ENCODE measurements around the gene MED13L.

DNA sequence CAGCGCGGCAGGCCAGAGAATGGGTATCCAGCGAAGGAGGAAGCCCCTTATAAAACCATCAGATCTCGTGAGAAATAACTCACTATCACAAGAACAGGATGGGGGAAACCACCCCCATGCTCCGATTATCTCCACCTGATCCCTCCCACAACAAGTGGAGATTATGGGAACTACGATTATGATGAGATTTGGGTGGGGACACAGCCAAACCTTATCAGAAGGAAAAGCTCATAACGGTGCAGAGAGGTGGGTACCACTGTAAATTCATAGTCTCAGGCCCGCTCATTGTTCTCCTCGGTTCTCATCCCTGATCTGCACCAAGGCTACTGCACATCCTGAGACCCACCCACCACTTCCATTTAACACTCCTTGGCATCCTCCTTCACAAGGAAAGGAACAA, 326.5 kb downstream of the MED13L start:
- TF ChIP-seq EZH2phosphoT487 (IDR thresholded peaks at IDR 0.05; ENCODE audit: borderline replicate concordance, low read depth, low read length) = no peak
- TF ChIP-seq, protein P1, sequence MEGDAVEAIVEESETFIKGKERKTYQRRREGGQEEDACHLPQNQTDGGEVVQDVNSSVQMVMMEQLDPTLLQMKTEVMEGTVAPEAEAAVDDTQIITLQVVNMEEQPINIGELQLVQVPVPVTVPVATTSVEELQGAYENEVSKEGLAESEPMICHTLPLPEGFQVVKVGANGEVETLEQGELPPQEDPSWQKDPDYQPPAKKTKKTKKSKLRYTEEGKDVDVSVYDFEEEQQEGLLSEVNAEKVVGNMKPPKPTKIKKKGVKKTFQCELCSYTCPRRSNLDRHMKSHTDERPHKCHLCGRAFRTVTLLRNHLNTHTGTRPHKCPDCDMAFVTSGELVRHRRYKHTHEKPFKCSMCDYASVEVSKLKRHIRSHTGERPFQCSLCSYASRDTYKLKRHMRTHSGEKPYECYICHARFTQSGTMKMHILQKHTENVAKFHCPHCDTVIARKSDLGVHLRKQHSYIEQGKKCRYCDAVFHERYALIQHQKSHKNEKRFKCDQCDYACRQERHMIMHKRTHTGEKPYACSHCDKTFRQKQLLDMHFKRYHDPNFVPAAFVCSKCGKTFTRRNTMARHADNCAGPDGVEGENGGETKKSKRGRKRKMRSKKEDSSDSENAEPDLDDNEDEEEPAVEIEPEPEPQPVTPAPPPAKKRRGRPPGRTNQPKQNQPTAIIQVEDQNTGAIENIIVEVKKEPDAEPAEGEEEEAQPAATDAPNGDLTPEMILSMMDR (conservative IDR thresholded peaks at IDR 0.05; ENCODE audit: low read length) = no peak

Data from OCI-LY7 (cell line).